HG02588 (cell line): ENCODE results near the gene MSI1.

Experiments used
- ATAC-seq: cut with Tn5 transposase; IDR thresholded peaks from one replicate; pipeline ENCODE4 v1.9.1; 2021; ENCODE audit warnings: mild to moderate bottlenecking, moderate library complexity; ENCODE audit not compliant: unreplicated experiment

Gene MSI1

GRCh38 chr12:120377611-120378010 is 8.6 kb upstream of the MSI1 start:
- ATAC-seq: no peak

GRCh38 chr12:120376934-120377572 is 8.1 kb upstream of the MSI1 start:
- ATAC-seq: no peak

GRCh38 chr12:120376416-120376815 is 7.5 kb upstream of the MSI1 start:
- no peak for ATAC-seq

- no peak for ATAC-seq
These were observed 7.0 kb upstream of the MSI1 start for GRCh38 chr12:120376009-120376408.

GRCh38 chr12:120373683-120374082 is 4.7 kb upstream of the MSI1 start:
- ATAC-seq: no peak

- ATAC-seq: no peak
These were observed 1.6 kb upstream of the MSI1 start for GRCh38 chr12:120370343-120371243.

GRCh38 chr12:120369603-120370342 is 809 bp upstream of the MSI1 start:
- no peak for ATAC-seq

- no peak for ATAC-seq
These were observed 808 bp downstream of the MSI1 start for GRCh38 chr12:120367924-120368788.

- no peak for ATAC-seq
These were observed 1.6 kb downstream of the MSI1 start for GRCh38 chr12:120367233-120367923.

- ATAC-seq: no peak
These were observed 2.1 kb downstream of the MSI1 start for GRCh38 chr12:120366845-120367232.

GRCh38 chr12:120366341-120366705 is 2.6 kb downstream of the MSI1 start:
- no peak for ATAC-seq

GRCh38 chr12:120365675-120366340 is 3.2 kb downstream of the MSI1 start:
- no peak for ATAC-seq

GRCh38 chr12:120364487-120364886 is 4.5 kb downstream of the MSI1 start:
- ATAC-seq: no peak

GRCh38 chr12:120363274-120363855 is 5.6 kb downstream of the MSI1 start:
- ATAC-seq: no peak

GRCh38 chr12:120362516-120363273 is 6.3 kb downstream of the MSI1 start:
- no peak for ATAC-seq

GRCh38 chr12:120361506-120362208 is 7.3 kb downstream of the MSI1 start:
- no peak for ATAC-seq

- ATAC-seq: no peak
These were observed 9.8 kb downstream of the MSI1 start for GRCh38 chr12:120359128-120359527.
